ENCODE data around the gene TTLL10.

GRCh38 chr1:1241588-1242219 is 68.0 kb downstream of the TTLL10 start:
- TF ChIP-seq EZH2 (IDR thresholded peaks at IDR 0.05; ENCODE audit: low read length) (no peak), CTCF (optimal IDR thresholded peaks at IDR 0.05 in 1 of 3, IDR thresholded peaks at IDR 0.05 in 1 of 3, conservative IDR thresholded peaks at IDR 0.05 in 1 of 3; ENCODE audit: extremely low read depth in 1 of 3, insufficient read depth in 2 of 3, low read length in 3 of 3) (no peak)

All from keratinocyte (primary cell).